WTC11 (cell line): ENCODE results near the gene HAVCR2.

Experiments used
- CBFB ChIP-seq: sonication (generic); formaldehyde crosslinking; IDR thresholded peaks from 2 replicates; pipeline ENCODE4 v1.8.1; 2022; ENCODE audit warnings: mild to moderate bottlenecking, low read depth, missing genetic modification reagents
- CREB1 ChIP-seq: sonication (generic); formaldehyde crosslinking; IDR thresholded peaks from 2 replicates; pipeline ENCODE4 v1.8.0; 2023; ENCODE audit warnings: mild to moderate bottlenecking, missing genetic modification reagents
- CREM ChIP-seq: sonication (generic); formaldehyde crosslinking; IDR thresholded peaks from 2 replicates; pipeline ENCODE4 v1.8.1; 2022; ENCODE audit warnings: mild to moderate bottlenecking, missing genetic modification reagents, moderate library complexity
- ELF4 ChIP-seq: sonication (generic); formaldehyde crosslinking; IDR thresholded peaks from 2 replicates; pipeline ENCODE4 v1.8.1; 2022; ENCODE audit warnings: low read depth, mild to moderate bottlenecking, moderate library complexity, missing genetic modification reagents
- FOXJ3 ChIP-seq: sonication (generic); formaldehyde crosslinking; IDR thresholded peaks from 2 replicates; pipeline ENCODE4 v1.9.0; 2021; ENCODE audit warnings: missing genetic modification reagents, mild to moderate bottlenecking, borderline replicate concordance
- FOXP1 ChIP-seq: sonication (generic); formaldehyde crosslinking; IDR thresholded peaks from 2 replicates; pipeline ENCODE4 v1.8.0; 2022; ENCODE audit warnings: missing genetic modification reagents, mild to moderate bottlenecking, moderate library complexity, borderline replicate concordance
- JUN ChIP-seq: sonication (generic); formaldehyde crosslinking; IDR thresholded peaks from 2 replicates; pipeline ENCODE4 v1.8.0; 2023; ENCODE audit warnings: mild to moderate bottlenecking, missing genetic modification reagents
- MXD4 ChIP-seq: fragments of 250-450 bp; sonication (Bioruptor Pico); IDR thresholded peaks from 2 replicates; pipeline ENCODE4 v1.8.0; 2021; ENCODE audit warnings: mild to moderate bottlenecking, moderate library complexity, borderline replicate concordance
- ZBTB21 ChIP-seq: sonication (generic); formaldehyde crosslinking; IDR thresholded peaks from 2 replicates; pipeline ENCODE4 v1.8.1; 2023; ENCODE audit warnings: mild to moderate bottlenecking, missing genetic modification reagents, borderline replicate concordance
- TF ChIP-seq, protein P1 (sequence below): sonication (generic); formaldehyde crosslinking; conservative IDR thresholded peaks from 2 replicates; pipeline ENCODE4 v1.8.1; 2023; ENCODE audit warnings: mild to moderate bottlenecking, low read depth, missing genetic modification reagents, moderate library complexity
- TF ChIP-seq, protein P2 (sequence below): fragments of 200-600 bp; IDR thresholded peaks from 2 replicates; pipeline ENCODE4 v1.8.0; 2022; ENCODE audit warnings: antibody characterized with exemption
- TF ChIP-seq, protein P3 (sequence below): sonication (generic); formaldehyde crosslinking; IDR thresholded peaks from 2 replicates; pipeline ENCODE4 v1.8.1; 2023; ENCODE audit warnings: mild to moderate bottlenecking, missing genetic modification reagents, borderline replicate concordance
- TF ChIP-seq, protein P4 (sequence below): sonication (generic); formaldehyde crosslinking; IDR thresholded peaks from 2 replicates; pipeline ENCODE4 v1.8.1; 2023; ENCODE audit warnings: mild to moderate bottlenecking, missing genetic modification reagents, moderate library complexity

DNA sequence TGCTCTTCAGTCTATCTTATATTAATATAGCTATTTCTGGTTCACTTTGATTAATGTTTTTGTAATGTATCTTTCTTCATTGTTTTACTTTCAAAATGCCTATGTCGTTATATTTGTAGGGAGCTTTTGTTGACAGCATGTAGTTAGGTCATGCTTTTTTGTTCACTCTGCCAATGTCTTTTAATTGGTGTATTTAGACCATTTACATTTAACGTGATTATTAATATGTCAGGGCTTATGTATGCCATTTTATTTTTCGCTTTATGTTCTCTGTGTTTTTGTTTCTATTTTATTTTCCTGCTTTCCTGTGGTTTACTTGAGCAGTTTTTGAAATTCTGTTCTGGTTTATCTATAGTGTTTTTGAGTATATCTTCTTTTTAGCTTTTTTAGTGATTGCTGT, 46.5 kb upstream of the HAVCR2 start:
- TF ChIP-seq, protein P1, sequence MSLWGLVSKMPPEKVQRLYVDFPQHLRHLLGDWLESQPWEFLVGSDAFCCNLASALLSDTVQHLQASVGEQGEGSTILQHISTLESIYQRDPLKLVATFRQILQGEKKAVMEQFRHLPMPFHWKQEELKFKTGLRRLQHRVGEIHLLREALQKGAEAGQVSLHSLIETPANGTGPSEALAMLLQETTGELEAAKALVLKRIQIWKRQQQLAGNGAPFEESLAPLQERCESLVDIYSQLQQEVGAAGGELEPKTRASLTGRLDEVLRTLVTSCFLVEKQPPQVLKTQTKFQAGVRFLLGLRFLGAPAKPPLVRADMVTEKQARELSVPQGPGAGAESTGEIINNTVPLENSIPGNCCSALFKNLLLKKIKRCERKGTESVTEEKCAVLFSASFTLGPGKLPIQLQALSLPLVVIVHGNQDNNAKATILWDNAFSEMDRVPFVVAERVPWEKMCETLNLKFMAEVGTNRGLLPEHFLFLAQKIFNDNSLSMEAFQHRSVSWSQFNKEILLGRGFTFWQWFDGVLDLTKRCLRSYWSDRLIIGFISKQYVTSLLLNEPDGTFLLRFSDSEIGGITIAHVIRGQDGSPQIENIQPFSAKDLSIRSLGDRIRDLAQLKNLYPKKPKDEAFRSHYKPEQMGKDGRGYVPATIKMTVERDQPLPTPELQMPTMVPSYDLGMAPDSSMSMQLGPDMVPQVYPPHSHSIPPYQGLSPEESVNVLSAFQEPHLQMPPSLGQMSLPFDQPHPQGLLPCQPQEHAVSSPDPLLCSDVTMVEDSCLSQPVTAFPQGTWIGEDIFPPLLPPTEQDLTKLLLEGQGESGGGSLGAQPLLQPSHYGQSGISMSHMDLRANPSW (CRISPR knock-in tag): no peak
- TF ChIP-seq, protein P2, sequence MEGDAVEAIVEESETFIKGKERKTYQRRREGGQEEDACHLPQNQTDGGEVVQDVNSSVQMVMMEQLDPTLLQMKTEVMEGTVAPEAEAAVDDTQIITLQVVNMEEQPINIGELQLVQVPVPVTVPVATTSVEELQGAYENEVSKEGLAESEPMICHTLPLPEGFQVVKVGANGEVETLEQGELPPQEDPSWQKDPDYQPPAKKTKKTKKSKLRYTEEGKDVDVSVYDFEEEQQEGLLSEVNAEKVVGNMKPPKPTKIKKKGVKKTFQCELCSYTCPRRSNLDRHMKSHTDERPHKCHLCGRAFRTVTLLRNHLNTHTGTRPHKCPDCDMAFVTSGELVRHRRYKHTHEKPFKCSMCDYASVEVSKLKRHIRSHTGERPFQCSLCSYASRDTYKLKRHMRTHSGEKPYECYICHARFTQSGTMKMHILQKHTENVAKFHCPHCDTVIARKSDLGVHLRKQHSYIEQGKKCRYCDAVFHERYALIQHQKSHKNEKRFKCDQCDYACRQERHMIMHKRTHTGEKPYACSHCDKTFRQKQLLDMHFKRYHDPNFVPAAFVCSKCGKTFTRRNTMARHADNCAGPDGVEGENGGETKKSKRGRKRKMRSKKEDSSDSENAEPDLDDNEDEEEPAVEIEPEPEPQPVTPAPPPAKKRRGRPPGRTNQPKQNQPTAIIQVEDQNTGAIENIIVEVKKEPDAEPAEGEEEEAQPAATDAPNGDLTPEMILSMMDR: no peak
- TF ChIP-seq MXD4 (CRISPR knock-in tag): no peak
- no peak for TF ChIP-seq CBFB (CRISPR knock-in tag)
- TF ChIP-seq, protein P3, sequence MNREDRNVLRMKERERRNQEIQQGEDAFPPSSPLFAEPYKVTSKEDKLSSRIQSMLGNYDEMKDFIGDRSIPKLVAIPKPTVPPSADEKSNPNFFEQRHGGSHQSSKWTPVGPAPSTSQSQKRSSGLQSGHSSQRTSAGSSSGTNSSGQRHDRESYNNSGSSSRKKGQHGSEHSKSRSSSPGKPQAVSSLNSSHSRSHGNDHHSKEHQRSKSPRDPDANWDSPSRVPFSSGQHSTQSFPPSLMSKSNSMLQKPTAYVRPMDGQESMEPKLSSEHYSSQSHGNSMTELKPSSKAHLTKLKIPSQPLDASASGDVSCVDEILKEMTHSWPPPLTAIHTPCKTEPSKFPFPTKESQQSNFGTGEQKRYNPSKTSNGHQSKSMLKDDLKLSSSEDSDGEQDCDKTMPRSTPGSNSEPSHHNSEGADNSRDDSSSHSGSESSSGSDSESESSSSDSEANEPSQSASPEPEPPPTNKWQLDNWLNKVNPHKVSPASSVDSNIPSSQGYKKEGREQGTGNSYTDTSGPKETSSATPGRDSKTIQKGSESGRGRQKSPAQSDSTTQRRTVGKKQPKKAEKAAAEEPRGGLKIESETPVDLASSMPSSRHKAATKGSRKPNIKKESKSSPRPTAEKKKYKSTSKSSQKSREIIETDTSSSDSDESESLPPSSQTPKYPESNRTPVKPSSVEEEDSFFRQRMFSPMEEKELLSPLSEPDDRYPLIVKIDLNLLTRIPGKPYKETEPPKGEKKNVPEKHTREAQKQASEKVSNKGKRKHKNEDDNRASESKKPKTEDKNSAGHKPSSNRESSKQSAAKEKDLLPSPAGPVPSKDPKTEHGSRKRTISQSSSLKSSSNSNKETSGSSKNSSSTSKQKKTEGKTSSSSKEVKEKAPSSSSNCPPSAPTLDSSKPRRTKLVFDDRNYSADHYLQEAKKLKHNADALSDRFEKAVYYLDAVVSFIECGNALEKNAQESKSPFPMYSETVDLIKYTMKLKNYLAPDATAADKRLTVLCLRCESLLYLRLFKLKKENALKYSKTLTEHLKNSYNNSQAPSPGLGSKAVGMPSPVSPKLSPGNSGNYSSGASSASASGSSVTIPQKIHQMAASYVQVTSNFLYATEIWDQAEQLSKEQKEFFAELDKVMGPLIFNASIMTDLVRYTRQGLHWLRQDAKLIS (CRISPR knock-in tag): no peak
- no peak for TF ChIP-seq ZBTB21 (CRISPR knock-in tag)
- TF ChIP-seq FOXP1 (CRISPR knock-in tag): no peak
- no peak for TF ChIP-seq JUN (CRISPR knock-in tag)
- no peak for TF ChIP-seq CREM (CRISPR knock-in tag)
- no peak for TF ChIP-seq FOXJ3 (CRISPR knock-in tag)
- no peak for TF ChIP-seq ELF4 (CRISPR knock-in tag)
- TF ChIP-seq CREB1 (CRISPR knock-in tag): no peak
- TF ChIP-seq, protein P4, sequence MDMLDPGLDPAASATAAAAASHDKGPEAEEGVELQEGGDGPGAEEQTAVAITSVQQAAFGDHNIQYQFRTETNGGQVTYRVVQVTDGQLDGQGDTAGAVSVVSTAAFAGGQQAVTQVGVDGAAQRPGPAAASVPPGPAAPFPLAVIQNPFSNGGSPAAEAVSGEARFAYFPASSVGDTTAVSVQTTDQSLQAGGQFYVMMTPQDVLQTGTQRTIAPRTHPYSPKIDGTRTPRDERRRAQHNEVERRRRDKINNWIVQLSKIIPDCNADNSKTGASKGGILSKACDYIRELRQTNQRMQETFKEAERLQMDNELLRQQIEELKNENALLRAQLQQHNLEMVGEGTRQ (CRISPR knock-in tag): no peak
